Kidney epithelial cell (primary cell): ENCODE measurements around the gene SCN5A. TPM values are rescaled to one million over a fixed set of nuclear protein-coding genes. Genes with fewer than 3 reads are reported as not detected.

Experiments
- DNase-seq: peaks from one replicate; pipeline ENCODE4 v3.0.0-alpha.2; 2010; ENCODE audit warnings: low read depth
- H3K27me3 ChIP-seq: 2 replicates; pipeline ENCODE4 v1.6.0; 2011; ENCODE audit warnings: low read length; ENCODE audit not compliant: control insufficient read depth, insufficient read depth
- H3K36me3 ChIP-seq: 2 replicates; pipeline ENCODE4 v1.5.1; 2011; ENCODE audit warnings: low read length; ENCODE audit not compliant: control insufficient read depth, insufficient read depth
- H3K4me3 ChIP-seq: 2 replicates; pipeline ENCODE4 v1.5.1; 2011; ENCODE audit warnings: low read depth, mild to moderate bottlenecking, control low read depth, low read length
- CTCF ChIP-seq: IDR thresholded peaks from 2 replicates; pipeline ENCODE4 v1.5.1; 2011; ENCODE audit warnings: mild to moderate bottlenecking, moderate library complexity, low read length, control low read depth, inconsistent platforms; ENCODE audit not compliant: insufficient read depth, poor library complexity, severe bottlenecking
- total RNA-seq: library from RNA; depleted of rRNA; stranded (reverse); fragments of >200 nt; gene quantifications from 2 replicates; pipeline ENCODE4 v1.2.3, GENCODE V29; 2015

Gene SCN5A
- total RNA-seq, 1 donor from 2014 or later = 3.8 TPM

- Histone ChIP-seq H3K27me3 (no peaks in the 10 kb centered on the region), H3K36me3 (no peaks in the 10 kb centered on the region), H3K4me3 (no peak overlapping the region)
- DNase-seq = no peak
- no peak for TF ChIP-seq CTCF
Observed at GRCh38 chr3:38566215-38566528, 83.3 kb downstream of the SCN5A start.

GRCh38 chr3:38565339-38566214, 83.9 kb downstream of the SCN5A start:
- no peaks in the 10 kb centered on the region for H3K36me3 ChIP-seq
- no peaks in the 10 kb centered on the region for H3K27me3 ChIP-seq
- H3K4me3 ChIP-seq = no peak overlapping the region
- TF ChIP-seq CTCF = no peak
- no peak for DNase-seq

- H3K36me3 ChIP-seq = no peaks in the 10 kb centered on the region
- DNase-seq = no peak
- no peaks in the 10 kb centered on the region for H3K27me3 ChIP-seq
- no peak for TF ChIP-seq CTCF
- no peak overlapping the region for H3K4me3 ChIP-seq
Observed at GRCh38 chr3:38564631-38565338, 84.7 kb downstream of the SCN5A start.

- Histone ChIP-seq H3K4me3 (no peak overlapping the region), H3K27me3 (no peaks in the 10 kb centered on the region), H3K36me3 (no peaks in the 10 kb centered on the region)
- no peak for TF ChIP-seq CTCF
- DNase-seq = no peak
Observed at GRCh38 chr3:38563886-38564270, 85.6 kb downstream of the SCN5A start.

- no peaks in the 10 kb centered on the region for H3K27me3 ChIP-seq
- H3K4me3 ChIP-seq = no peak overlapping the region
- TF ChIP-seq CTCF = no peak
- no peak for DNase-seq
- no peaks in the 10 kb centered on the region for H3K36me3 ChIP-seq
Observed at GRCh38 chr3:38563070-38563885, 86.2 kb downstream of the SCN5A start.
